ENCODE data around the gene HSD17B4.
"Not testable (repeated sequence)": the region's sequence is repeated elsewhere in the genome, so short reads cannot be mapped to it uniquely, and the experiment has no call there.

HSD17B4 gene

GRCh38 chr5:119483155-119483554 is 30.9 kb downstream of the HSD17B4 start:
- DNase-seq, result no peak

GRCh38 chr5:119484884-119485283 is 32.6 kb downstream of the HSD17B4 start:
- no peak for DNase-seq

GRCh38 chr5:119501671-119502179 is 49.4 kb downstream of the HSD17B4 start:
- DNase-seq, result no peak

DNA sequence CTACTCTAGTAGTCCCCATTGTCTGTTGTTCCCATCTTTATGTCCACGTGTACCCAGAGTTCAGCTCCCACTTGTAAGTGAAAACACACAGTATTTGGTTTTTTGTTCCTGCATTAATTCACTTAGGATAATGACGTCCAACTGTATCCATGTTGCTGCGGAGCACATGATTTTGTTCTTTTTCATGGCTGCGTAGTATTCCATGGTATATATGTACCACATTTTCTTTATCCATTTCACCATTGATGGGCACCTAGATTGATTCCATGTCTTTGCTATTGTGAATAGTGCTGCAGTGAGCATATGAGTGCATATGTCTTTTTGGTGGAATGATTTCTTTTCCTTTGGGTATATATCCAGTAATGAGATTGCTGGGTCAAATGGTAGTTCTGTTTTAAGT is 51.6 kb downstream of the HSD17B4 start:
- not testable (repeated sequence) for DNase-seq

DNA sequence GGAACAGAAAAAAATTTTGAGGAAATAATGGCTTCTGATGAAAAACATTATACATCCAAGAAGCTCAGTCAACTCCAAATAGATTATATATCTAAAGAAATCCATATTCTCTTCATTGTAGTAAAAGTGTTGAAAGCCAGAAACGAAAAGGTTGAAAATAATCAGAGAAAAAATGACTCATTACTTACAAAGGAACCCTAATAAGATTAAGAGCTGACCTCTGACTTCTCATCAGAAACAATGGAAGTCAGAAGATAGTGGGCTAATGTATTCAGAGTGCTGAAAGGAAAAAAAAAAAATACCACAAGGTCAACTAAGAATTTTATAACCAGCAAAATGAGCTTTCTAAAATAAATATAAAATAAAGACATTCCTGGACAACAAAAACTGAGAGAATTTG is 60.0 kb downstream of the HSD17B4 start:
- DNase-seq, result no peak

GRCh38 chr5:119515192-119515591 is 62.9 kb downstream of the HSD17B4 start:
- DNase-seq, result no peak

DNA sequence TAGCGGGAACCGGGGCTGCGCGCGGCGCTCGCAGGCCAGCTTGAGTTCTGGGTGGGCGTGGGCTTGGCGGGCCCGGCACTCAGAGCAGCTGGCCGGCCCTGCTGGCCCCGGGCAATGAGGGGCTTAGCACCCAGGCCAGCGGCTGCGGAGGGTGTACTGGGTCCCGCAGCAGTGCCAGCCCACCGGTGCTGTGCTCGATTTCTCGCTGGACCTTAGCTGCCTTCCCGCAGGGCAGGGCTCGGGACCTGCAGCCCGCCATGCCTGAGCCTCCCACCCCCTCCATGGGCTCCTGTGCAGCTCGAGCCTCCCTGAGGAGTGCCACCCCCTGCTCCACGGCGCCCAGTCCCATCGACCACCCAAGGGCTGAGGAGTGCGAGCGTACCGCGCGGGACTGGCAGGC is 64.8 kb downstream of the HSD17B4 start:
- DNase-seq, result not testable (repeated sequence)

DNA sequence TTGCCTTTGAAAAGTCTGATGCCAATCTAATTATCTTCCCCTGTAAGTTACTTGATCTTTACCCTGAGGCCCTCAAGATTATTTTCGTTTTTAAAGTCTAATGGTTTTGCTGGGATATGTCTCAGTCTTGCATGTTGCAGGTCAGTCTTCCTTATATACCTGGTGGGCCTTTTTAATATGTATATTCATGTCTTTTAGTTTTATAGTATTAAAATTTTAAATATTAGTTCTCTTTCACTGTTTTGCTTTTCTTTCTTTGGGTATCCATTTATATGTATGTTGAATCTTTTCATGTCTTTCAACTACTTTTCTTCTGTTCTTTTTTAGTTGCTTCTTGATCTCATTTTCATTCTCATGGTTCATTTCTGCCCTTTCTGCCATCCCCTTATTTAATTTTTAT is 68.9 kb downstream of the HSD17B4 start:
- no peak for DNase-seq

GRCh38 chr5:119522841-119523240 is 70.5 kb downstream of the HSD17B4 start:
- DNase-seq, result no peak

GRCh38 chr5:119524485-119524884 is 72.2 kb downstream of the HSD17B4 start:
- no peak for DNase-seq

GRCh38 chr5:119527351-119527750 is 75.1 kb downstream of the HSD17B4 start:
- no peak for DNase-seq

GRCh38 chr5:119529811-119530210 is 77.5 kb downstream of the HSD17B4 start:
- no peak for DNase-seq

DNA sequence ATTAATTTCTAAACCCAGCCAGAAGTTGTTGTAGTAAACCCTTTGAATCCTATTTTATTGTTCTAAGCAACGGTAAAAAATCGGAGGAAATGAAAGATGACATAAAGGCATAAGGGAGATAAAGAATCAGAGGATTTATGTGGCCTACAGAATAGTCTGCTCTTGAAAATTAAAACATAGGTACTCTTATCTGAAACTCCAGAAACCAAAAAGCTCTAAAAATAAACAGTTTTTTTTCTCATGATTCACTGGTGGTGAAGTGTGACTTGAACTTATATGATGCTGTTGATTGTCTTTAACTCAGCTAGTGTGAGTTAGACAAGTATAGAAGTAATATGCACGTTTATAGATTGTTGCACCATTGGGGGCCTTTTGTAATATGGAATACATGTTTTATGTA is 80.3 kb downstream of the HSD17B4 start:
- DNase-seq, result no peak

DNA sequence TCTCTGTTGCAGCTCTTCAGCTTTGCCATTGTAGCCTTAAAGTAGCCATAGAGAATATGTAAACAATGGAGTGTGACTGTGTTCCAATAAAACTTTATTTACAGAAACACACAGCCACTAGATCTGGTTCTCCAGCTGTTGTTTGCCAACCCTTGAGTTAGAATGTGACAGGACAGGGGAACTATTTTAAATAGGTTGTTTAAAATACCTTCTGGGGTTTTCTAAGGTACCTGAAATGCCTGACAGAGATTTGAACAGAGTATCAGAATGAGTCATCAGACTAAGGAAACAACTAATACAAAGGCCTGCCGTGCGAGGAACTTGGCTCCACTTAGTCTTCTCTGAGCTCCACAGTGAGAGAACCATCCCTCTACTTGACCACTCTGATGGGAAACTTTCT is 85.4 kb downstream of the HSD17B4 start:
- no peak for DNase-seq

- no peak for DNase-seq
Measured at GRCh38 chr5:119541716-119542115, 89.4 kb downstream of the HSD17B4 start.

GRCh38 chr5:119551819-119552218 is 99.5 kb downstream of the HSD17B4 start:
- no peak for DNase-seq

- DNase-seq, result no peak
Measured at GRCh38 chr5:119554597-119554996, 102.3 kb downstream of the HSD17B4 start.

- no peak for DNase-seq
Measured at GRCh38 chr5:119570910-119571309, 118.6 kb downstream of the HSD17B4 start.

- DNase-seq, result peak; percentile 6
Measured at GRCh38 chr5:119578937-119579336, 126.6 kb downstream of the HSD17B4 start.

DNA sequence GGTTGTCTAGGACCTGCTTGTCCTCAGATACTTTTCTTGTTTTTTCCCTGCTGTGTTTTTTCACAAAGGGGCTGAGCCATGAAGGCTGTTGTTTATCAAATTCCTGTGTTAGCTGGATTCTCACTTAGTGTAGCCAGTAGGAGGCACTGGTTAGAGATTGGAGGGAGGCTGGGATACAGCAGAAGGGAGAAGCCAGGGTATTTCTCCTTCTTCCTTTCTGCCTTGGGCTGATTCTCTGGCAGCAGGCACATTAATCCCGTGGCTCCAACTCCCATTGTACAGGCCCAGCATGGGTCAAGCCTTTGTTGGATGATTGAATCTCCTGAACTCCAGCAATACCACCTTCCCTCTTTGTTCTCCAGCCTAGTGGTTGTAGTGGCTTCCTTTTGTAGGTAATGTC is 130.7 kb downstream of the HSD17B4 start:
- no peak for DNase-seq

DNA sequence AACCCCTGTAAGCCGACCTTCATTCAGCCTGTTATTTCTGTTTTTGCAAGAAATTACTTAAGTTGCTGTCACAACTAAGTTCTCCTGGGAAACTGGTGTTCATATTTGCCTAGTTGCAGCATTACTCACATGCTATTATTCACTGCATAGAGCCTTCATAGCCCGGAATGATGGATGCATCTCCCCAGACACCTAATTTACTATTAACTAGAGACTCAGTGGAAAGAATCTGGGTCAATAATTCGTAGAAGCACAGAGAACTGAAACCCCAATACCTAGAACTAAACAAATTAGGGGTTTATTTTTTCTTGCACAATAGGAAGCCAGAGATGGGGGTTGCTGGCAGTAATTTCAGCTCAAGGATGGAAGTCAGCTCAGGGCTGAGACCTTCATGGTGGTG is 131.4 kb downstream of the HSD17B4 start:
- DNase-seq, result no peak
